GM18868 (cell line): ENCODE results near the gene USP7.

Experiments
- ATAC-seq: cut with Tn5 transposase; IDR thresholded peaks from one replicate; pipeline ENCODE4 v1.9.1; 2021; ENCODE audit warnings: mild to moderate bottlenecking, moderate library complexity; ENCODE audit not compliant: unreplicated experiment

The USP7 gene

GRCh38 chr16:8865145-8865882 is 98.4 kb downstream of the USP7 start:
- no peak for ATAC-seq

- ATAC-seq: no peak
These were observed 99.1 kb downstream of the USP7 start for GRCh38 chr16:8864480-8865110.

- ATAC-seq: no peak
These were observed 99.9 kb downstream of the USP7 start for GRCh38 chr16:8863594-8864424.

- ATAC-seq: no peak
These were observed 101.2 kb downstream of the USP7 start for GRCh38 chr16:8862309-8863130.

GRCh38 chr16:8861563-8862308 is 102.0 kb downstream of the USP7 start:
- no peak for ATAC-seq

GRCh38 chr16:8859913-8860881 is 103.5 kb downstream of the USP7 start:
- no peak for ATAC-seq

- no peak for ATAC-seq
These were observed 104.5 kb downstream of the USP7 start for GRCh38 chr16:8858994-8859912.

- ATAC-seq: no peak
These were observed 107.7 kb downstream of the USP7 start for GRCh38 chr16:8855972-8856371.

GRCh38 chr16:8855051-8855786 is 108.5 kb downstream of the USP7 start:
- no peak for ATAC-seq

GRCh38 chr16:8854298-8854948 is 109.3 kb downstream of the USP7 start:
- no peak for ATAC-seq

- ATAC-seq: no peak
These were observed 110.1 kb downstream of the USP7 start for GRCh38 chr16:8853611-8854010.

GRCh38 chr16:8853150-8853549 is 110.6 kb downstream of the USP7 start:
- ATAC-seq: no peak

GRCh38 chr16:8852534-8852933 is 111.2 kb downstream of the USP7 start:
- no peak for ATAC-seq

GRCh38 chr16:8851761-8852403 is 111.8 kb downstream of the USP7 start:
- no peak for ATAC-seq

GRCh38 chr16:8850279-8850885 is 113.3 kb downstream of the USP7 start:
- ATAC-seq: no peak
